ENCODE data around the gene ASB16. TPM values are rescaled to one million over a fixed set of nuclear protein-coding genes. Genes with fewer than 3 reads are reported as not detected.

ASB16 gene
- total RNA-seq, 1 donor from 2014 or later: not detected

DNA sequence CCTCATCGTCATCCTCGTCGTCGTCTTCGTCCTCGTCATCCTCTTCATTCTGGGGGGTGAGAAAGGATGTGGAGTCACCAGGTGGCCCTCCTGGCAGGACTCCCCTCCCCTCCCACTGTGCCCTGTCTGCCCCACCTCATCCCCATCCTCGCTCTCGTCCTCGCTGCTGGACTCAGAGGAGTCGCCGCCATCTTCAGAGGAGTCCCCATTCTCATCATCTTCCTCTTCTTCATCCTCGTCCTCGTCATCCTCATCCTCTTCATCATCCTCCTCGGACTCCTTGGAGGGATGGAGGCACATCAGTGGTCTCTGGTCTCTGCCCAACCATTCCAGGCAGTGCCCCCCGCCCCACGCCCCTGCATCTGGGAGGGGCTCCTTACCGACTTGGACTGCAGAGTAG lies 36.8 kb downstream of the ASB16 start:
- intact Hi-C loops (cut with micrococcal nuclease): no loop called here

DNA sequence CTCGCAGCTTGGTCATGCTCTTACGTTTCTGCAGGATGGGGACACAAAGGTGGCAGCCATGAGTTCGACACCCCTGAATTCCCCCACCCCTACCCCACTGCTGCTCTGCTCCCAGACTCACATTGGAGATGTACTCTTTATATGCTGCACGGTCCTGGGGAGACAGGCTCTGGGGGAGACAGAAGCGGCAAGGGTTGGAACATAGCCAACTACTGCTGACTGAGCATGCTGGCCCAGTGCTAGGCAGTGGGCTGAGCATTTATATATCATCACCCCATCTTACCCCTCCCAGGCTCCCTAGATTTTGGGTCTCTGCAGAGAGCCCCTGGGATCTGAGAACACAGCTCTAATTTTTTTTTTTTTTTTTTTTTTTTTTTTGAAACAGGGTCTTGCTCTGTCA lies 37.2 kb downstream of the ASB16 start:
- ATAC-seq (ENCODE audit: low read depth) (no peak), DNase-seq (no peak)
- peaks cover 42% of the 10 kb centered on the region for H3K4me1 Mint-ChIP-seq
- intact Hi-C loops (cut with micrococcal nuclease): no loop called here
- ChIA-PET POLR2A (interaction anchor here (0.6 to 4.6 kb wide), 4 partner anchors 9 to 946 kb away, joined by 3 to 76 read pairs (median 4); partner anchors contain the start of gene UBTF), CTCF (interaction anchor here (3.3 to 4.2 kb wide), 3 partner anchors 13 to 138 kb away, joined by 28 to 45 read pairs (median 34); partner anchors contain the start of genes GRN and UBTF)
- TF ChIP-seq, protein P1, sequence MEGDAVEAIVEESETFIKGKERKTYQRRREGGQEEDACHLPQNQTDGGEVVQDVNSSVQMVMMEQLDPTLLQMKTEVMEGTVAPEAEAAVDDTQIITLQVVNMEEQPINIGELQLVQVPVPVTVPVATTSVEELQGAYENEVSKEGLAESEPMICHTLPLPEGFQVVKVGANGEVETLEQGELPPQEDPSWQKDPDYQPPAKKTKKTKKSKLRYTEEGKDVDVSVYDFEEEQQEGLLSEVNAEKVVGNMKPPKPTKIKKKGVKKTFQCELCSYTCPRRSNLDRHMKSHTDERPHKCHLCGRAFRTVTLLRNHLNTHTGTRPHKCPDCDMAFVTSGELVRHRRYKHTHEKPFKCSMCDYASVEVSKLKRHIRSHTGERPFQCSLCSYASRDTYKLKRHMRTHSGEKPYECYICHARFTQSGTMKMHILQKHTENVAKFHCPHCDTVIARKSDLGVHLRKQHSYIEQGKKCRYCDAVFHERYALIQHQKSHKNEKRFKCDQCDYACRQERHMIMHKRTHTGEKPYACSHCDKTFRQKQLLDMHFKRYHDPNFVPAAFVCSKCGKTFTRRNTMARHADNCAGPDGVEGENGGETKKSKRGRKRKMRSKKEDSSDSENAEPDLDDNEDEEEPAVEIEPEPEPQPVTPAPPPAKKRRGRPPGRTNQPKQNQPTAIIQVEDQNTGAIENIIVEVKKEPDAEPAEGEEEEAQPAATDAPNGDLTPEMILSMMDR (IDR thresholded peaks at IDR 0.05): no peak
- H3K27me3 Mint-ChIP-seq: no peaks in the 10 kb centered on the region
- H3K27ac Mint-ChIP-seq: no peak overlapping the region
- H3K9me3 Mint-ChIP-seq: no peaks in the 10 kb centered on the region
- H3K4me3 Mint-ChIP-seq: no peak overlapping the region
- H3K36me3 Mint-ChIP-seq (ENCODE audit: low read depth): peaks cover 55% of the 10 kb centered on the region

More for the DNA sequence above, 36.8 kb downstream of the ASB16 start:
- ChIA-PET POLR2A (interaction anchor here (2.1 kb wide), 1 partner anchor 9 kb away, joined by 10 read pairs; no protein-coding TSS in a partner anchor), CTCF (interaction anchor here (1.9 kb wide), 1 partner anchor 9 kb away, joined by 8 read pairs; no protein-coding TSS in a partner anchor)
- Mint-ChIP-seq H3K27me3 (no peaks in the 10 kb centered on the region), H3K4me3 (no peak overlapping the region), H3K36me3 (ENCODE audit: low read depth) (peaks cover 54% of the 10 kb centered on the region), H3K27ac (no peak overlapping the region), H3K4me1 (peaks cover 43% of the 10 kb centered on the region), H3K9me3 (no peaks in the 10 kb centered on the region)
- DNase-seq (no peak), ATAC-seq (ENCODE audit: low read depth) (no peak)
- TF ChIP-seq, protein P1 (IDR thresholded peaks at IDR 0.05): no peak

DNA sequence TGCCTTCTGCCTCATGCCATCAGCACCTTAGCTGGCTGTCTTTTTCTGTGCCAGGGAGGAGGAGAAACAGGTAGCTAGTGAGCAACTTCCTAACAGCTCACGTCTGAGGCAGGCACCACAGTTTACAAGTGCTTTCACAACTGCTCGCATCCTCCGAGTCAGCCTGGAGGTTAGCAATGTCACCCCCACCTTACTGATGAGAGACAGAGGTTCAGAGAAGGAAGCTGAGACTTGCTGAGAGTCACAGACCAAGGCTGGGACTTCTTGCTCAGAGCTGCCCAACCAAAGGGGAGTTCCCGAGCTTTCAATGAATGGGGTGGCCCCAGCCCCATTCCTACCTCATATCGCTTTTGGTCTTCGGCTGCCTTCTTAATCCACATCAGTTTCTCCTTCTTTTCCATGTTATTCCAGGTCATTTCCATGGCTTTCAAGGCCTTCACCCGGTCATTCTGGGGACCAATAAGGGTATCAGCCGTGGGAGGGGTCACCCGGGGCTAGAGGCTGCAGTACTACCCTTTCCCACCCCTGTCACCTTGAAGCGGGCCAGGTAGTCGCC lies 39.4 kb downstream of the ASB16 start:
- H3K36me3 Mint-ChIP-seq (ENCODE audit: low read depth): peaks cover 75% of the 10 kb centered on the region
- peak overlapping the region; percentile 74 for H3K27ac Mint-ChIP-seq
- no peaks in the 10 kb centered on the region for H3K9me3 Mint-ChIP-seq
- DNase-seq (no peak), ATAC-seq (ENCODE audit: low read depth) (peak; percentile 11)
- ChIA-PET POLR2A (interaction anchor here (0.5 to 4.6 kb wide), 18 partner anchors 9 to 210 kb away, joined by 3 to 76 read pairs (median 5); partner anchors contain the start of genes GRN, HDAC5, SLC25A39 and TMUB2), CTCF (interaction anchor here (0.6 to 5.3 kb wide), 23 partner anchors 8 to 266 kb away, joined by 3 to 108 read pairs (median 4); partner anchors contain the start of genes FAM171A2, GRN, TMUB2 and UBTF)
- TF ChIP-seq, protein P1 (IDR thresholded peaks at IDR 0.05): no peak
- intact Hi-C loops (cut with micrococcal nuclease): loop anchor here (1.0 to 2.0 kb wide), 7 partner anchors 8 to 144 kb away; partner anchors contain the start of genes GRN, HROB and SLC25A39
- peak overlapping the region; percentile 52 for H3K4me3 Mint-ChIP-seq
- H3K4me1 Mint-ChIP-seq: peaks cover 48% of the 10 kb centered on the region
- H3K27me3 Mint-ChIP-seq: no peaks in the 10 kb centered on the region

DNA sequence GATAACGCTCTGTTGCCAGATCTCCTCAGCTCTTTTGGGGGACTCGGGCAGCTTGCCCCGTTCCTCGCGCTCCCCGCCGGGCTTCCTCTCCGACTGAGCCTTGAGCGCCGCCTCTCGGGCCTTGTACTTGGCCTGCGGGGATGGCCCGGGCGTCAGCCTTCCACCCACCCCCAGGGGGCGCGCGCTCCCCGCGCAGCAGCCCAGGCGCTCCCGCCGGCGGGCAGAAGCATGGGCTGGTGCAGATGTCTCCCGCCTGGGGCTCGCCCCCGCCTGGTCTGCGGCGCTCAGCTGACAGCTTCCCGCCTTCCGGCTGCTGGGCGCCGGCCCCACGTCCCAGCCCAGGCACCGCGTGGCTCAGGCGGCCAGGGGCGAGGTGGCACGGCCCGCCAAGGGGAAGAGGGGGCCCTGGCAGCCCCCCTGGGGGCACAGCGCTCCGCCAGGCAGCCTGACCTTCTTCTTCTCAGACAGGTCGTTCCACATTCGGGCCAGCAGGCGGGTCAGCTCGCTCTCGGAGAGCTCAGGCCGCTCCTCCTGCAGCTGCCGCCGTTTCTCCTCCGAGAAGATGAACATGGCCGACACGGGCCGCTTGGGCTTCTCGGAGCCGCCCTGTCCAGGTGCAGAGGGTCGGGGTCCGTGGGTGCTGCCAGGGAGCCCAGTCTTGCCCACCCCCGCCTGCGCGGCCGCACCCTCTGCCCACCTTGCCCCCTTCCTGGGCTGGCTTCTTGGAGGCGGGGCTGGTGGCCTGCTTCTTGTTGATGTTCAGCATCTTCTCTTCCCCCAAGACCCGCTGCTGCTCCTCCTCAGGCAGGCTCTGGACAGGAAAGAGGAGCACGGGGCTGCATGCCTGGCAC lies 40.1 kb downstream of the ASB16 start:
- peaks cover 55% of the 10 kb centered on the region for H3K4me1 Mint-ChIP-seq
- peak; percentile 98 for ATAC-seq (ENCODE audit: low read depth)
- H3K4me3 Mint-ChIP-seq: peak overlapping the region; percentile 52

More for the DNA sequence above, 40.1 kb downstream of the ASB16 start:
- Mint-ChIP-seq H3K27ac (peak overlapping the region; percentile 74), H3K36me3 (ENCODE audit: low read depth) (peaks cover 81% of the 10 kb centered on the region), H3K9me3 (no peaks in the 10 kb centered on the region), H3K27me3 (no peaks in the 10 kb centered on the region)
- TF ChIP-seq, protein P1 (IDR thresholded peaks at IDR 0.05): peak; percentile 73
- peak; percentile 93 for DNase-seq
- intact Hi-C loops (cut with micrococcal nuclease): loop anchor here (1.0 to 2.0 kb wide), 7 partner anchors 8 to 144 kb away; partner anchors contain the start of genes GRN, HROB and SLC25A39
- POLR2A ChIA-PET: interaction anchor here (0.5 to 4.6 kb wide), 19 partner anchors 9 to 209 kb away, joined by 3 to 76 read pairs (median 6); partner anchors contain the start of genes GRN, SLC25A39, TMUB2 and UBTF
- CTCF ChIA-PET: interaction anchor here (0.6 to 5.3 kb wide), 25 partner anchors 9 to 267 kb away, joined by 3 to 108 read pairs (median 4); partner anchors contain the start of genes FAM171A2, GRN, TMUB2 and UBTF

Data from activated B cell treated with CpG ODN at 0.5 μM for 24 hours (primary cell).